DMS153 treated with DMSO at 0.1 percent for 48 hours (cell line): ENCODE measurements around the gene RHOV.

Experiments used
- DNase-seq: peaks from one replicate; lab custom pipeline; 2025; ENCODE audit not compliant: unreplicated experiment; lab: John Stamatoyannopoulos, UW

RHOV gene

GRCh38 chr15:40846841-40847222 lies 27.2 kb downstream of the RHOV start:
- DNase-seq = no peak

- DNase-seq = peak; percentile 5
Observed at GRCh38 chr15:40845511-40846284, 28.3 kb downstream of the RHOV start.

GRCh38 chr15:40845036-40845435 lies 29.0 kb downstream of the RHOV start:
- no peak for DNase-seq

GRCh38 chr15:40844696-40845030 lies 29.4 kb downstream of the RHOV start:
- DNase-seq = no peak

GRCh38 chr15:40843885-40844695 lies 29.9 kb downstream of the RHOV start, which contains the start of gene SPINT1:
Gene SPINT1 (plus strand): TSS chr15:40844048. CDS start chr15:40844555, 507 bp downstream.
- DNase-seq = no peak

- DNase-seq = no peak
Observed at GRCh38 chr15:40843261-40843884, 30.7 kb downstream of the RHOV start.

- no peak for DNase-seq
Observed at GRCh38 chr15:40841741-40842140, 32.3 kb downstream of the RHOV start.

GRCh38 chr15:40838756-40839155 lies 35.3 kb downstream of the RHOV start:
- no peak for DNase-seq

GRCh38 chr15:40836020-40836419 lies 38.0 kb downstream of the RHOV start:
- DNase-seq = no peak

GRCh38 chr15:40832903-40833302 lies 41.1 kb downstream of the RHOV start:
- no peak for DNase-seq

- no peak for DNase-seq
Observed at GRCh38 chr15:40831861-40832260, 42.2 kb downstream of the RHOV start.

- DNase-seq = peak; percentile 76
Observed at GRCh38 chr15:40830884-40831283, 43.1 kb downstream of the RHOV start.

- no peak for DNase-seq
Observed at GRCh38 chr15:40829115-40829514, 44.9 kb downstream of the RHOV start.

GRCh38 chr15:40828447-40829036 lies 45.5 kb downstream of the RHOV start, which contains the start of gene PPP1R14D:
Gene PPP1R14D (minus strand): TSS chr15:40828708. CDS start chr15:40828641, 67 bp downstream.
- no peak for DNase-seq

- DNase-seq = no peak
Observed at GRCh38 chr15:40826423-40827075, 47.5 kb downstream of the RHOV start.

- no peak for DNase-seq
Observed at GRCh38 chr15:40825661-40826422, 48.2 kb downstream of the RHOV start.

- no peak for DNase-seq
Observed at GRCh38 chr15:40823572-40824343, 50.3 kb downstream of the RHOV start.
